Calu3 (cell line): ENCODE data around the gene DNM1L. TPM values are rescaled to one million over a fixed set of nuclear protein-coding genes. Genes with fewer than 3 reads are reported as not detected.

Experiments used
- BruUV-seq: library from RNA; stranded (reverse); fragments of 400-500 nt; replicated peaks from 2 replicates; lab custom pipeline; 2021; lab: Mats Ljungman, UMichigan
- CTCF ChIA-PET: fragments of 300-600 bp; sonication (Branson Sonifier 250); formaldehyde crosslinking; loops from one replicate; lab custom pipeline; 2022; ENCODE audit warnings: antibody characterized with exemption; lab: Charles Lee
- DNase-seq: peaks from one replicate; pipeline ENCODE4 v3.0.0; 2022
- H3K27ac Mint-ChIP-seq: one replicate; pipeline ENCODE4 v1.8.0; 2022; ENCODE audit warnings: mixed read lengths; ENCODE audit not compliant: unreplicated experiment
- H3K27me3 Mint-ChIP-seq: one replicate; pipeline ENCODE4 v1.8.0; 2022; ENCODE audit warnings: mixed read lengths; ENCODE audit not compliant: unreplicated experiment
- H3K36me3 Mint-ChIP-seq: one replicate; pipeline ENCODE4 v1.8.0; 2022; ENCODE audit warnings: mild to moderate bottlenecking, moderate library complexity, mixed read lengths; ENCODE audit not compliant: insufficient read depth, unreplicated experiment
- H3K4me1 Mint-ChIP-seq: one replicate; pipeline ENCODE4 v1.8.0; 2022; ENCODE audit warnings: mild to moderate bottlenecking, low read depth, mixed read lengths; ENCODE audit not compliant: unreplicated experiment
- H3K4me3 Mint-ChIP-seq: one replicate; pipeline ENCODE4 v1.8.0; 2022; ENCODE audit warnings: mild to moderate bottlenecking, low read depth, moderate library complexity, mixed read lengths; ENCODE audit not compliant: unreplicated experiment
- H3K9me3 Mint-ChIP-seq: one replicate; pipeline ENCODE4 v1.8.0; 2022; ENCODE audit warnings: low read depth, mixed read lengths; ENCODE audit not compliant: unreplicated experiment
- intact Hi-C: fragments of 100-400 bp; cut with micrococcal nuclease; formaldehyde crosslinking; loops from one replicate; pipeline ENCODE4 v1.10.0; 2022; ENCODE audit not compliant: unreplicated experiment
- total RNA-seq: library from RNA; stranded (reverse); gene quantifications from 2 replicates; pipeline ENCODE4 v1.2.3, GENCODE V29; 2022
- TF ChIP-seq, protein P1 (sequence below): fragments of 200-600 bp; IDR thresholded peaks from one replicate; pipeline ENCODE4 v1.8.0; 2022; ENCODE audit warnings: antibody characterized with exemption; ENCODE audit not compliant: unreplicated experiment

DNM1L gene
- total RNA-seq, 1 experiment from 2014 or later, result 77.3 TPM

DNA sequence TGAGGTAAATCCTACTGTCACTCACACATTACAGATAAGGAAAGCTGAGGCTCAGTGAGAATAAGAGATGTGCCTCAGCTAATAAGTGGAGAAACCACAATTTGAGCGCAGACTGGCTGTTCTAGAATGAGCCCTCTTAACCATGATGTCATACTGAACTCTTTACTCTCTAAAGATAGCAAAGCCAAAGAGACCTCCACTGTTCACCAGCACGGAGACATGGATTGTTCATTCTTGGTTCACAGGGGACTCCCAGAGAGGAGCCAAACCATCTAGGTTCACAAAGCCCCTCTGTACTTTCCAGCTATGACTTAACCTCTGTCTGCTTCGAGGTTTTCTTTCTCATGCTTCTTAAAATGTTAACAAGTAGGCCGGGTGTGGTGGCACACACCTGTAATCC is 109.3 kb downstream of the DNM1L start:
- no peaks in the 10 kb centered on the region for H3K4me1 Mint-ChIP-seq
- H3K36me3 Mint-ChIP-seq, result peaks cover 6% of the 10 kb centered on the region
- no peak overlapping the region for H3K27ac Mint-ChIP-seq
- BruUV-seq, result no TSS peak
- no peaks in the 10 kb centered on the region for H3K27me3 Mint-ChIP-seq
- intact Hi-C loops, result no loop called here
- TF ChIP-seq, protein P1, sequence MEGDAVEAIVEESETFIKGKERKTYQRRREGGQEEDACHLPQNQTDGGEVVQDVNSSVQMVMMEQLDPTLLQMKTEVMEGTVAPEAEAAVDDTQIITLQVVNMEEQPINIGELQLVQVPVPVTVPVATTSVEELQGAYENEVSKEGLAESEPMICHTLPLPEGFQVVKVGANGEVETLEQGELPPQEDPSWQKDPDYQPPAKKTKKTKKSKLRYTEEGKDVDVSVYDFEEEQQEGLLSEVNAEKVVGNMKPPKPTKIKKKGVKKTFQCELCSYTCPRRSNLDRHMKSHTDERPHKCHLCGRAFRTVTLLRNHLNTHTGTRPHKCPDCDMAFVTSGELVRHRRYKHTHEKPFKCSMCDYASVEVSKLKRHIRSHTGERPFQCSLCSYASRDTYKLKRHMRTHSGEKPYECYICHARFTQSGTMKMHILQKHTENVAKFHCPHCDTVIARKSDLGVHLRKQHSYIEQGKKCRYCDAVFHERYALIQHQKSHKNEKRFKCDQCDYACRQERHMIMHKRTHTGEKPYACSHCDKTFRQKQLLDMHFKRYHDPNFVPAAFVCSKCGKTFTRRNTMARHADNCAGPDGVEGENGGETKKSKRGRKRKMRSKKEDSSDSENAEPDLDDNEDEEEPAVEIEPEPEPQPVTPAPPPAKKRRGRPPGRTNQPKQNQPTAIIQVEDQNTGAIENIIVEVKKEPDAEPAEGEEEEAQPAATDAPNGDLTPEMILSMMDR, result no peak
- CTCF ChIA-PET, result no interaction called here
- H3K9me3 Mint-ChIP-seq, result no peaks in the 10 kb centered on the region
- no peak overlapping the region for H3K4me3 Mint-ChIP-seq
- DNase-seq, result no peak

DNA sequence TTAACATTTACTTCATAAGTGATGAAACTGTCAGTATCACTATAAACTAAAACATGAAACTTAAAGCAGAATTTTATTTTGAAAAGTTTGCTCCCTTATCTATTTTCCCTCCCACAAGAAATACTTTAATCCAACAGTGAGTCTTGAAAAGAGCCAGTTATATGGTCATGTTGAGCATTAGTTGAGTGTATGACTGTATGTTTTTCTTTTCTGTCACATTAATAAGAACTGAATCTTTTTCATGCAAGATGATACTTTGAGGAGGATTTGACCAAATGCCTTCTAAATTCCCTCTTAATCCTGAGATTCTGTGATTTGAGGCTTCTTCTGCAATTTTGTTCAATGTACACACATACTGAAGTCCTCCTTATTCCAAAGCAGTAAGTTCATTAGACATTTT is 110.3 kb downstream of the DNM1L start:
- TF ChIP-seq, protein P1, result no peak
- DNase-seq, result no peak
- no peak overlapping the region for H3K27ac Mint-ChIP-seq
- CTCF ChIA-PET, result no interaction called here
- BruUV-seq, result no TSS peak
- no peaks in the 10 kb centered on the region for H3K4me1 Mint-ChIP-seq
- H3K36me3 Mint-ChIP-seq, result peaks cover 16% of the 10 kb centered on the region
- no peaks in the 10 kb centered on the region for H3K27me3 Mint-ChIP-seq
- no peak overlapping the region for H3K4me3 Mint-ChIP-seq
- no peaks in the 10 kb centered on the region for H3K9me3 Mint-ChIP-seq
- intact Hi-C loops, result no loop called here

DNA sequence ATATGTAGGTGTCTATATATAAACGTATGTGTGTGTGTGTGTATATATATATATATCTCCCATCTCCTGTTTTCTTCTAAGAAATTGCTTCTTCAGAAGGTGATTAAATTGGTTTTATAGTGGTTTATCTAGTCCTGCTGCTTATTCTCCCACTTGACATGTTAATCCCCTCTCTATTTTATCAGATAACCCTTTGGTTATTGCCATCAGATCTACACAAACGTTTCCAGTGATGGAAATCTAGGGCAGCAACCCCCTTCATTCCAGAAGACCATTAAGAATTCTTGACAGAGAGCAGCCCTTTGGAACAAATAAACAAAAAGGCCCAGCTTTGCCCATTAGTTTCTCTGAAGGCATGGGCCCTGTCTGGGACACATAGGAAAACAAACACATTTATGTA is 110.8 kb downstream of the DNM1L start:
- CTCF ChIA-PET, result no interaction called here
- DNase-seq, result no peak
- Mint-ChIP-seq H3K27me3 (no peaks in the 10 kb centered on the region), H3K4me1 (no peaks in the 10 kb centered on the region), H3K9me3 (no peaks in the 10 kb centered on the region), H3K36me3 (peaks cover 17% of the 10 kb centered on the region), H3K4me3 (no peak overlapping the region), H3K27ac (no peak overlapping the region)
- BruUV-seq, result no TSS peak
- TF ChIP-seq, protein P1, result no peak
- intact Hi-C loops, result no loop called here

DNA sequence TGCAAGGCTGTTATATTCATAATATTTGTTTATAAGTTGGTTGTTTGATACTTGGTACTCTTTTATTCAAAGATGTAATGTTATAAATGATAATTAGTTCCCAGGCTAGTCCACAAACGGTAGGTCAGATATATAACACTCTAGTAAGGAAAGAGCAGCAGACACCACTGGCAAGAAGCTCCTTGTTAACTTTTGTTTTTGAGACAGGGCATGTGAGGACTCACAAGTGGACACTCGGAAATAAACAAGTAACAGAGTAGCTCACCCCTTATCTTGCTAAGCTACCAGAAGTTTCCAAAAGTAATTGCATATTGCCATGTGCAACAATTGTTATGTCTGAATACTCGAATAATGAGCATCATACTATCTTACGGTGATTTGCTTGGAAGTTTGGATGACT is 115.2 kb downstream of the DNM1L start:
- TF ChIP-seq, protein P1, result no peak
- no peak for DNase-seq
- intact Hi-C loops, result no loop called here
- H3K27me3 Mint-ChIP-seq, result no peaks in the 10 kb centered on the region
- H3K27ac Mint-ChIP-seq, result no peak overlapping the region
- H3K4me3 Mint-ChIP-seq, result no peak overlapping the region
- no peaks in the 10 kb centered on the region for H3K4me1 Mint-ChIP-seq
- CTCF ChIA-PET, result no interaction called here
- no peaks in the 10 kb centered on the region for H3K9me3 Mint-ChIP-seq
- H3K36me3 Mint-ChIP-seq, result peaks cover 17% of the 10 kb centered on the region
- BruUV-seq, result no TSS peak

Other genes starting within 250 kb of the DNM1L start
- gene YARS2, start 76.6 kb downstream of the DNM1L start, total RNA-seq, result 22.7 and 28.9 TPM in 2 replicates
- 54.2 and 61.1 TPM in 2 replicates for gene PKP2, start 217.5 kb downstream of the DNM1L start, total RNA-seq